ENCODE measurements around the gene ADGRL2. TPM values are rescaled to one million over a fixed set of nuclear protein-coding genes. Genes with fewer than 3 reads are reported as not detected.

The ADGRL2 gene
- polyA plus RNA-seq, 1 of the 3 experiments (the other 2 are of a cell fraction): 40.3 TPM

DNA sequence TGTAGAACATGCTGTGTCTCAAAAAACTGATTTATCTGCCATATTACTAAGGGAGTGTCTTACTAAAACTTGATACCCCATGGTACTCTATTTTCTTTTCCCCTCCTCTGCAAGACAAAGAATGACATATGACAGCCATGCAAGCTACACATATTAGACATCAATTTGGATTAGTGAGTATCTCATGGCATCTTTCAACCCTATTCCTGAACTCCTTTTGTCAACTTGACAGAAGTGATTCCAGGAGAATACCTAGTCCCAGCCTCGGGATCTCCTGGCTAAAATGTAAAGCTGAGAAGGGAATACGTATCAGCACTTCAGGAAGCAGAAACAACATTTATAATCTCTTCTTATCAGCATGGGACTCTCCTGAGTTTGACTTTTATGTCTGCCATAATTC is 43.7 kb downstream of the ADGRL2 start (continued):
- TF ChIP-seq, protein P1, sequence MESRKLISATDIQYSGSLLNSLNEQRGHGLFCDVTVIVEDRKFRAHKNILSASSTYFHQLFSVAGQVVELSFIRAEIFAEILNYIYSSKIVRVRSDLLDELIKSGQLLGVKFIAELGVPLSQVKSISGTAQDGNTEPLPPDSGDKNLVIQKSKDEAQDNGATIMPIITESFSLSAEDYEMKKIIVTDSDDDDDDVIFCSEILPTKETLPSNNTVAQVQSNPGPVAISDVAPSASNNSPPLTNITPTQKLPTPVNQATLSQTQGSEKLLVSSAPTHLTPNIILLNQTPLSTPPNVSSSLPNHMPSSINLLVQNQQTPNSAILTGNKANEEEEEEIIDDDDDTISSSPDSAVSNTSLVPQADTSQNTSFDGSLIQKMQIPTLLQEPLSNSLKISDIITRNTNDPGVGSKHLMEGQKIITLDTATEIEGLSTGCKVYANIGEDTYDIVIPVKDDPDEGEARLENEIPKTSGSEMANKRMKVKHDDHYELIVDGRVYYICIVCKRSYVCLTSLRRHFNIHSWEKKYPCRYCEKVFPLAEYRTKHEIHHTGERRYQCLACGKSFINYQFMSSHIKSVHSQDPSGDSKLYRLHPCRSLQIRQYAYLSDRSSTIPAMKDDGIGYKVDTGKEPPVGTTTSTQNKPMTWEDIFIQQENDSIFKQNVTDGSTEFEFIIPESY (IDR thresholded peaks at IDR 0.05; ENCODE audit: borderline replicate concordance, low read depth): no peak
- TF ChIP-seq EP300 (IDR thresholded peaks at IDR 0.05; ENCODE audit: borderline replicate concordance in 1 of 2, low read depth in 1 of 2, low read length in 1 of 2) (no peak), NRF1 (IDR thresholded peaks at IDR 0.05; ENCODE audit: low read depth, low read length) (no peak)

DNA sequence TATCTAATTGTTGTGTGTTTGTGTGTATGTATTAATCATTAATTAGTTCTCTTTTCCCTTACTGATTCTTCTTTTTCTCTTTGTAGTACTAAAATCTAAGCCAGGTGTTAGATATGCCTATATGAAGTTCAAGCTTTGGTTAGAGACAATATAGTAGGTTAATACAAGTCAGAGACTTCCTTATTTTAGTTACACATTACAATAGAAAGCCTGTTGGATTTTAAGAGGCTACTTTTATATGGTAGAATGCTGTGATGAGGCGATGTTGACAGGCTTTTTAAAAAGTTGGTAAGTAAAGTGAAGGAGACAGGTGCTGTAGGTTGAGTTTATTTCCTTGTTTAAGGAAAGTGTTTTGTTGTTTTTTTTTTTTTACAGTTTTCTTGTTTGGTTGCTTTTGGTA is 45.9 kb downstream of the ADGRL2 start:
- 85% methylated on average over 1 of the region's 1 CpG for WGBS (ENCODE audit: low lambda C conversion rate)
- H3K9ac ChIP-seq: no peak overlapping the region
- no peak for DNase-seq
- peaks cover 35% of the 10 kb centered on the region for H3K79me2 ChIP-seq (ENCODE audit: insufficient read depth)
- H3K36me3 ChIP-seq (replicated peaks in 1 of 2; ENCODE audit: control insufficient read depth in 1 of 2, insufficient read depth in 2 of 2, low read length in 1 of 2): peaks cover 25 to 37% of the 10 kb centered on the region in 2 experiments
- no peaks in the 10 kb centered on the region; the same call in 1 of the 2 replicates for H4K20me1 ChIP-seq (ENCODE audit: insufficient read depth)
- no peaks in the 10 kb centered on the region for H3K9me3 ChIP-seq
- H3K4me2 ChIP-seq: no peak overlapping the region
- H2AFZ ChIP-seq (ENCODE audit: low read depth): no peak overlapping the region
- H3K27ac ChIP-seq (ENCODE audit: low read depth in 2 of 2, low read length in 1 of 2): no peak overlapping the region
- ChIA-PET POLR2A (no interaction called here), CTCF (no interaction called here)
- peaks cover 11% of the 10 kb centered on the region for H3F3A ChIP-seq (replicated peaks; ENCODE audit: insufficient read depth)
- no peak overlapping the region for H3K4me3 ChIP-seq (ENCODE audit: low read depth in 2 of 2, low read length in 1 of 2)
- H3K9me2 ChIP-seq: no peaks in the 10 kb centered on the region; the same call in 1 of the 2 replicates
- no peaks in the 10 kb centered on the region for H3K27me3 ChIP-seq (ENCODE audit: insufficient read depth)
- H3K4me1 ChIP-seq (ENCODE audit: control insufficient read depth in 1 of 2, insufficient read depth in 2 of 2, low read depth in 1 of 2, low read length in 1 of 2): no peaks in the 10 kb centered on the region; a peak in 1 of 4 replicates
- TF ChIP-seq TCF12 (IDR thresholded peaks at IDR 0.05) (no peak), ELF1 (IDR thresholded peaks at IDR 0.05) (no peak), EP300 (IDR thresholded peaks at IDR 0.05; ENCODE audit: borderline replicate concordance in 1 of 2, low read depth in 1 of 2, low read length in 1 of 2) (no peak), FOXJ3 (CRISPR knock-in tag; IDR thresholded peaks at IDR 0.05) (no peak), MXI1 (IDR thresholded peaks at IDR 0.05; ENCODE audit: low read depth, low read length) (no peak), FOXM1 (IDR thresholded peaks at IDR 0.05; ENCODE audit: low read depth) (no peak), RAD21 (IDR thresholded peaks at IDR 0.05; ENCODE audit: low read length) (no peak), EZH2phosphoT487 (IDR thresholded peaks at IDR 0.05; ENCODE audit: borderline replicate concordance, low read depth) (no peak)
- TF ChIP-seq, protein P2, sequence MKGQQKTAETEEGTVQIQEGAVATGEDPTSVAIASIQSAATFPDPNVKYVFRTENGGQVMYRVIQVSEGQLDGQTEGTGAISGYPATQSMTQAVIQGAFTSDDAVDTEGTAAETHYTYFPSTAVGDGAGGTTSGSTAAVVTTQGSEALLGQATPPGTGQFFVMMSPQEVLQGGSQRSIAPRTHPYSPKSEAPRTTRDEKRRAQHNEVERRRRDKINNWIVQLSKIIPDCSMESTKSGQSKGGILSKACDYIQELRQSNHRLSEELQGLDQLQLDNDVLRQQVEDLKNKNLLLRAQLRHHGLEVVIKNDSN (IDR thresholded peaks at IDR 0.05; ENCODE audit: borderline replicate concordance, low read depth): no peak
- TF ChIP-seq, protein P3, sequence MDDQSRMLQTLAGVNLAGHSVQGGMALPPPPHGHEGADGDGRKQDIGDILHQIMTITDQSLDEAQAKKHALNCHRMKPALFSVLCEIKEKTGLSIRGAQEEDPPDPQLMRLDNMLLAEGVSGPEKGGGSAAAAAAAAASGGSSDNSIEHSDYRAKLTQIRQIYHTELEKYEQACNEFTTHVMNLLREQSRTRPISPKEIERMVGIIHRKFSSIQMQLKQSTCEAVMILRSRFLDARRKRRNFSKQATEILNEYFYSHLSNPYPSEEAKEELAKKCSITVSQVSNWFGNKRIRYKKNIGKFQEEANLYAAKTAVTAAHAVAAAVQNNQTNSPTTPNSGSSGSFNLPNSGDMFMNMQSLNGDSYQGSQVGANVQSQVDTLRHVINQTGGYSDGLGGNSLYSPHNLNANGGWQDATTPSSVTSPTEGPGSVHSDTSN (IDR thresholded peaks at IDR 0.05): no peak

DNA sequence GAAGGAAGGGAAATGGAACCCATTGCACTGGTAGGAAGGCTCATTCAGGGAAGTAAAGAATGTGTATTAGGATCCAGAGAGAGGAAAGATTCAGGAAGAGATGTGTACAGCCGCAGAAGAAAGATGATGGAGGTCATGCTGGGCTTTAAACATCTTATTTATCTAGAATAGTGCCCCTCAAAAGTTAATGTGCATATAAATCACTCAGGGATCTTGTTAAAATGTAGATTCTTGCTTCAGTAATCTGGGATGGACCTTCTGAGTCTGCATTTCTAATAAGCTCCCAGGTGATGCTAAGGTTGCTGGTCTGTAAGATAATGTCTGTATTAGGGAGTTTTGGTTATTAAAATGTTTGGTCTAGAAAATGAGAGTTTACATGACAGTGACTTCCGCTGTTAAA is 46.3 kb downstream of the ADGRL2 start:
- Histone ChIP-seq H2AFZ (ENCODE audit: low read depth) (no peak overlapping the region), H3K9me3 (no peaks in the 10 kb centered on the region), H3K4me3 (ENCODE audit: low read depth in 2 of 2, low read length in 1 of 2) (no peak overlapping the region), H3K9ac (no peak overlapping the region), H3K27me3 (ENCODE audit: insufficient read depth) (no peaks in the 10 kb centered on the region), H3F3A (replicated peaks; ENCODE audit: insufficient read depth) (peaks cover 11% of the 10 kb centered on the region), H3K79me2 (ENCODE audit: insufficient read depth) (peaks cover 34% of the 10 kb centered on the region), H3K9me2 (no peaks in the 10 kb centered on the region; the same call in 1 of the 2 replicates), H4K20me1 (ENCODE audit: insufficient read depth) (no peaks in the 10 kb centered on the region; the same call in 1 of the 2 replicates), H3K4me1 (ENCODE audit: control insufficient read depth in 1 of 2, insufficient read depth in 2 of 2, low read depth in 1 of 2, low read length in 1 of 2) (no peaks in the 10 kb centered on the region; a peak in 1 of 4 replicates), H3K36me3 (replicated peaks in 1 of 2; ENCODE audit: control insufficient read depth in 1 of 2, insufficient read depth in 2 of 2, low read length in 1 of 2) (peaks cover 25 to 37% of the 10 kb centered on the region in 2 experiments), H3K4me2 (no peak overlapping the region), H3K27ac (ENCODE audit: low read depth in 2 of 2, low read length in 1 of 2) (no peak overlapping the region)
- DNase-seq: no peak
- POLR2A ChIA-PET: no interaction called here
- CTCF ChIA-PET: no interaction called here
- WGBS (ENCODE audit: low lambda C conversion rate): 100% methylated on average over 2 of the region's 2 CpGs
- TF ChIP-seq, protein P4, sequence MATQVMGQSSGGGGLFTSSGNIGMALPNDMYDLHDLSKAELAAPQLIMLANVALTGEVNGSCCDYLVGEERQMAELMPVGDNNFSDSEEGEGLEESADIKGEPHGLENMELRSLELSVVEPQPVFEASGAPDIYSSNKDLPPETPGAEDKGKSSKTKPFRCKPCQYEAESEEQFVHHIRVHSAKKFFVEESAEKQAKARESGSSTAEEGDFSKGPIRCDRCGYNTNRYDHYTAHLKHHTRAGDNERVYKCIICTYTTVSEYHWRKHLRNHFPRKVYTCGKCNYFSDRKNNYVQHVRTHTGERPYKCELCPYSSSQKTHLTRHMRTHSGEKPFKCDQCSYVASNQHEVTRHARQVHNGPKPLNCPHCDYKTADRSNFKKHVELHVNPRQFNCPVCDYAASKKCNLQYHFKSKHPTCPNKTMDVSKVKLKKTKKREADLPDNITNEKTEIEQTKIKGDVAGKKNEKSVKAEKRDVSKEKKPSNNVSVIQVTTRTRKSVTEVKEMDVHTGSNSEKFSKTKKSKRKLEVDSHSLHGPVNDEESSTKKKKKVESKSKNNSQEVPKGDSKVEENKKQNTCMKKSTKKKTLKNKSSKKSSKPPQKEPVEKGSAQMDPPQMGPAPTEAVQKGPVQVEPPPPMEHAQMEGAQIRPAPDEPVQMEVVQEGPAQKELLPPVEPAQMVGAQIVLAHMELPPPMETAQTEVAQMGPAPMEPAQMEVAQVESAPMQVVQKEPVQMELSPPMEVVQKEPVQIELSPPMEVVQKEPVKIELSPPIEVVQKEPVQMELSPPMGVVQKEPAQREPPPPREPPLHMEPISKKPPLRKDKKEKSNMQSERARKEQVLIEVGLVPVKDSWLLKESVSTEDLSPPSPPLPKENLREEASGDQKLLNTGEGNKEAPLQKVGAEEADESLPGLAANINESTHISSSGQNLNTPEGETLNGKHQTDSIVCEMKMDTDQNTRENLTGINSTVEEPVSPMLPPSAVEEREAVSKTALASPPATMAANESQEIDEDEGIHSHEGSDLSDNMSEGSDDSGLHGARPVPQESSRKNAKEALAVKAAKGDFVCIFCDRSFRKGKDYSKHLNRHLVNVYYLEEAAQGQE (IDR thresholded peaks at IDR 0.05; ENCODE audit: low read depth, low read length): no peak
- no peak for TF ChIP-seq RFX5 (IDR thresholded peaks at IDR 0.05; ENCODE audit: low read length)
- no peak for TF ChIP-seq MEF2A (IDR thresholded peaks at IDR 0.05; ENCODE audit: borderline replicate concordance, low read depth)
- TF ChIP-seq, protein P1 (IDR thresholded peaks at IDR 0.05; ENCODE audit: borderline replicate concordance, low read depth): no peak
- TF ChIP-seq, protein P5, sequence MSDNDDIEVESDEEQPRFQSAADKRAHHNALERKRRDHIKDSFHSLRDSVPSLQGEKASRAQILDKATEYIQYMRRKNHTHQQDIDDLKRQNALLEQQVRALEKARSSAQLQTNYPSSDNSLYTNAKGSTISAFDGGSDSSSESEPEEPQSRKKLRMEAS (IDR thresholded peaks at IDR 0.05; ENCODE audit: low read depth): no peak
- TF ChIP-seq MXI1 (IDR thresholded peaks at IDR 0.05; ENCODE audit: low read depth, low read length): no peak

Measured in SK-N-SH (cell line).